ENCODE measurements around the gene ARHGEF40. TPM values are rescaled to one million over a fixed set of nuclear protein-coding genes. Genes with fewer than 3 reads are reported as not detected.

The ARHGEF40 gene
- total and polyA plus RNA-seq, 10 of the 15 experiments (the other 5 are each of a cell fraction or from before 2014, with no cell fraction given), result 0.03 to 0.31 (median 0.08) TPM; not detected in 2

DNA sequence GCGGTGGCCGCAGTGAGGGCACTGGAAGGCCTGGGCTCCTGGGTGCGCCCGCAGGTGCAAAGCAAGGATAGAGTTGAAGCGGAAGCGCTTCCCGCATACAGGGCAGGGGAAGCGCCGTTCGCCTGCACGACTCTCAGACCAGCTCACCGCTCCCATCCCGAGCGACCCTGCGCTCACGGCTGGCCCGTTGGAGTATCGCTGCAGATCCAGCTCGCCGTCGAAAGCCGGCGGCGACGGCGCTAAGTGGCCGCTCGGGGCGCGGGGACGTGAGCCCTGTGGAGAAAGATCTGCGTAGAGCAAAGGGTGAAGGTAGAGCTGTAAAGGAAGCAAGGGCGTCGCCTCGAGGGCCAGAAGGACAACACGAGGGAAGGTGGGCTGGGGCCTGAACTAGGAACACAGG lies 22.9 kb downstream of the ARHGEF40 start (continued):
- TF ChIP-seq MYC (IDR thresholded peaks at IDR 0.05; ENCODE audit: insufficient read depth, insufficient read length, insufficient replicate concordance, low read length, severe bottlenecking) (no peak), FOXM1 (IDR thresholded peaks at IDR 0.05; ENCODE audit: low read depth, low read length) (no peak), TCF12 (IDR thresholded peaks at IDR 0.05; ENCODE audit: low read depth, low read length) (no peak)

DNA sequence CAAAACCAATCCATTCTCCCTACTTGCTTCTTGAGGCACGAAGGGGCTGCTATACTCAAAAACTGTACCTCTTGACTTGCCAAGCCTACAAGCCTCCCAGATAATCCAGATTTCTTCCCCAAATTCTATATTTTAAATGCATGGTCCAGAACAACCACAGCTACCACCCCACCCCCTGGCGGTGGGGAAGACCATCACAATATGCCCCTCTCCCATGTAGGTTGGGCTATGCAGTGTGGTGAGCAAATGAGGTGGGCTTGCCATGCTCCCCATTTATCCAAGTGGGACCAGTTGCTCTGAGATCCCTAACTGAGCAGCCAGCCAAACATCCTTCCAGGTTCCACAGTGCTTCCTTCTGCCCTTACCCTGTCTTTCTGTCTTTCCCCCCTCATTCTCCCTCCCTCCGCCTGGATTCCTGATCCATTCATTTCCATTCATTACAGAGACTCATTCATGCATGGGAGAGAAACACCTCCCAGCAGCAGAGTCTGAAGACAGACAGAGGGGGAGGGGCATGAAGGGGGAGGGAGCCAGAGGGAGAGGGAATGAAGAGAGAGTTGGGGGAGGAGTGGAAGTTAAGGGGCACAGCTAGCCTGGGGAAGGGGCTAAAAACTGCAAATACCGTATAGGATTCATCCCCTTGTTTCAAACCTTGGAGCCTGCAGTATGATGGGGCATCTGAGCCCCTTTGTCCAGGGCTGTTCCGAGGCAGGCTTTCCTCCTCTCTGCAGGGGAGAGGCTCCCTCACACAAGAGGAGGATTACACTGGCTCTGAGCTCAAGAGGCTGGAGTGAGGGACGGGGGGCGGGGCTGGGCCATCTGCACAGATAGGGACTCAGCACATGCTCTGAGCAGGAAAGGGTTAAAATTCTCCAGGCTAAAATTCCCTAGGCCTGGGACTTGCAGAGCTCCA lies 23.9 kb downstream of the ARHGEF40 start:
- Histone ChIP-seq H3K27me3 (replicated peaks in 1 of 2; ENCODE audit: control insufficient read depth in 2 of 2, insufficient read depth in 2 of 2, low read length in 1 of 2) (peaks cover 2 to 3% of the 10 kb centered on the region in 2 experiments; a peak in 2 of 4 replicates), H3K79me2 (ENCODE audit: control insufficient read depth, insufficient read depth, low read length) (no peaks in the 10 kb centered on the region), H2AFZ (ENCODE audit: control insufficient read depth, low read depth, low read length) (no peak overlapping the region), H3K4me2 (ENCODE audit: control insufficient read depth, insufficient read depth) (no peak overlapping the region), H4K20me1 (ENCODE audit: control insufficient read depth, insufficient read depth) (no peaks in the 10 kb centered on the region), H3K4me3 (no peak overlapping the region), H3K4me1 (ENCODE audit: control insufficient read depth, insufficient read depth, low read length) (no peaks in the 10 kb centered on the region), H3K36me3 (ENCODE audit: control insufficient read depth in 2 of 2, insufficient read depth in 2 of 2, low read length in 1 of 2) (no peaks in the 10 kb centered on the region), H3K27ac (ENCODE audit: control insufficient read depth, insufficient read depth) (no peak overlapping the region), H3K9me3 (replicated peaks; ENCODE audit: control insufficient read depth, insufficient read depth, low read length) (no peaks in the 10 kb centered on the region), H3K9ac (ENCODE audit: control insufficient read depth, insufficient read depth, low read length) (no peak overlapping the region)
- in situ Hi-C loops (cut with MboI), result no loop called here
- 60% methylated on average over 7 of the region's 7 CpGs for WGBS (ENCODE audit: insufficient coverage, insufficient replicate concordance, low lambda C conversion rate, missing lambda C conversion rate)
- ChIA-PET RAD21 (ENCODE audit: unreplicated experiment) (interaction anchor here (2.2 to 3.2 kb wide), 6 partner anchors 9 to 79 kb away, joined by 9 to 51 read pairs (median 14); partner anchors contain the start of genes ARHGEF40 and TMEM253), SMC1A (ENCODE audit: uncharacterized antibody, unreplicated experiment) (interaction anchor here (0.9 to 5.9 kb wide), 4 partner anchors 13 to 80 kb away, joined by 4 to 78 read pairs (median 16); no protein-coding TSS in a partner anchor), POLR2A (interaction anchor here (1.9 to 2.2 kb wide), 2 partner anchors 11 to 79 kb away, joined by 5 to 9 read pairs; no protein-coding TSS in a partner anchor), CTCF (interaction anchor here (1.0 to 6.9 kb wide), 11 partner anchors 10 to 88 kb away, joined by 4 to 194 read pairs (median 13); partner anchors contain the start of genes ARHGEF40 and TMEM253)
- intact Hi-C loops (cut with micrococcal nuclease; ENCODE audit: unreplicated experiment), result no loop called here
- ATAC-seq (no peak), DNase-seq (ENCODE audit: low read depth, low spot score) (no peak), FAIRE-seq (no peak)
- BruUV-seq (replicated peaks), result no TSS peak
- TF ChIP-seq, protein P1, sequence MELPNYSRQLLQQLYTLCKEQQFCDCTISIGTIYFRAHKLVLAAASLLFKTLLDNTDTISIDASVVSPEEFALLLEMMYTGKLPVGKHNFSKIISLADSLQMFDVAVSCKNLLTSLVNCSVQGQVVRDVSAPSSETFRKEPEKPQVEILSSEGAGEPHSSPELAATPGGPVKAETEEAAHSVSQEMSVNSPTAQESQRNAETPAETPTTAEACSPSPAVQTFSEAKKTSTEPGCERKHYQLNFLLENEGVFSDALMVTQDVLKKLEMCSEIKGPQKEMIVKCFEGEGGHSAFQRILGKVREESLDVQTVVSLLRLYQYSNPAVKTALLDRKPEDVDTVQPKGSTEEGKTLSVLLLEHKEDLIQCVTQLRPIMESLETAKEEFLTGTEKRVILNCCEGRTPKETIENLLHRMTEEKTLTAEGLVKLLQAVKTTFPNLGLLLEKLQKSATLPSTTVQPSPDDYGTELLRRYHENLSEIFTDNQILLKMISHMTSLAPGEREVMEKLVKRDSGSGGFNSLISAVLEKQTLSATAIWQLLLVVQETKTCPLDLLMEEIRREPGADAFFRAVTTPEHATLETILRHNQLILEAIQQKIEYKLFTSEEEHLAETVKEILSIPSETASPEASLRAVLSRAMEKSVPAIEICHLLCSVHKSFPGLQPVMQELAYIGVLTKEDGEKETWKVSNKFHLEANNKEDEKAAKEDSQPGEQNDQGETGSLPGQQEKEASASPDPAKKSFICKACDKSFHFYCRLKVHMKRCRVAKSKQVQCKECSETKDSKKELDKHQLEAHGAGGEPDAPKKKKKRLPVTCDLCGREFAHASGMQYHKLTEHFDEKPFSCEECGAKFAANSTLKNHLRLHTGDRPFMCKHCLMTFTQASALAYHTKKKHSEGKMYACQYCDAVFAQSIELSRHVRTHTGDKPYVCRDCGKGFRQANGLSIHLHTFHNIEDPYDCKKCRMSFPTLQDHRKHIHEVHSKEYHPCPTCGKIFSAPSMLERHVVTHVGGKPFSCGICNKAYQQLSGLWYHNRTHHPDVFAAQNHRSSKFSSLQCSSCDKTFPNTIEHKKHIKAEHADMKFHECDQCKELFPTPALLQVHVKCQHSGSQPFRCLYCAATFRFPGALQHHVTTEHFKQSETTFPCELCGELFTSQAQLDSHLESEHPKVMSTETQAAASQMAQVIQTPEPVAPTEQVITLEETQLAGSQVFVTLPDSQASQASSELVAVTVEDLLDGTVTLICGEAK (IDR thresholded peaks at IDR 0.05; ENCODE audit: borderline replicate concordance), result no peak
- TF ChIP-seq, protein P2, sequence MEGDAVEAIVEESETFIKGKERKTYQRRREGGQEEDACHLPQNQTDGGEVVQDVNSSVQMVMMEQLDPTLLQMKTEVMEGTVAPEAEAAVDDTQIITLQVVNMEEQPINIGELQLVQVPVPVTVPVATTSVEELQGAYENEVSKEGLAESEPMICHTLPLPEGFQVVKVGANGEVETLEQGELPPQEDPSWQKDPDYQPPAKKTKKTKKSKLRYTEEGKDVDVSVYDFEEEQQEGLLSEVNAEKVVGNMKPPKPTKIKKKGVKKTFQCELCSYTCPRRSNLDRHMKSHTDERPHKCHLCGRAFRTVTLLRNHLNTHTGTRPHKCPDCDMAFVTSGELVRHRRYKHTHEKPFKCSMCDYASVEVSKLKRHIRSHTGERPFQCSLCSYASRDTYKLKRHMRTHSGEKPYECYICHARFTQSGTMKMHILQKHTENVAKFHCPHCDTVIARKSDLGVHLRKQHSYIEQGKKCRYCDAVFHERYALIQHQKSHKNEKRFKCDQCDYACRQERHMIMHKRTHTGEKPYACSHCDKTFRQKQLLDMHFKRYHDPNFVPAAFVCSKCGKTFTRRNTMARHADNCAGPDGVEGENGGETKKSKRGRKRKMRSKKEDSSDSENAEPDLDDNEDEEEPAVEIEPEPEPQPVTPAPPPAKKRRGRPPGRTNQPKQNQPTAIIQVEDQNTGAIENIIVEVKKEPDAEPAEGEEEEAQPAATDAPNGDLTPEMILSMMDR (IDR thresholded peaks at IDR 0.05 in 2 of 3, conservative IDR thresholded peaks at IDR 0.05 in 1 of 3; ENCODE audit: control insufficient read depth in 2 of 3, extremely low read depth in 1 of 3, insufficient read depth in 1 of 3, low read depth in 3 of 3, low read length in 3 of 3), result 0 out of 6 replicates have a peak, but pooled peaks of 2 of the 3 experiments have one; percentile 2 to 16
- no peak for TF ChIP-seq TAF1 (IDR thresholded peaks at IDR 0.05; ENCODE audit: borderline replicate concordance, low read depth, low read length)
- no peak for TF ChIP-seq CREM (IDR thresholded peaks at IDR 0.05; ENCODE audit: low read depth)

Measured in GM12878 (cell line).